PC-3 (cell line): ENCODE data around the gene NAT9.

Source experiments
- CTCF ChIP-seq: fragments of 300-600 bp; sonication (generic); conservative IDR thresholded peaks from 2 replicates; pipeline ENCODE4 v1.5.1; 2017; ENCODE audit warnings: antibody characterized with exemption, low read depth, mild to moderate bottlenecking, low read length
- EZH2 ChIP-seq: fragments of 300-600 bp; sonication (generic); IDR thresholded peaks from one replicate; pipeline ENCODE4 v1.6.1; 2017; ENCODE audit warnings: antibody characterized with exemption, mild to moderate bottlenecking, low read length; ENCODE audit not compliant: unreplicated experiment
- EZH2phosphoT487 ChIP-seq: fragments of 300-600 bp; sonication (generic); IDR thresholded peaks from 2 replicates; pipeline ENCODE4 v1.6.1; 2018; ENCODE audit warnings: mild to moderate bottlenecking, antibody characterized with exemption, low read length, borderline replicate concordance

GRCh38 chr17:74763565-74764387, 12.4 kb downstream of the NAT9 start:
- TF ChIP-seq CTCF (no peak), EZH2phosphoT487 (no peak), EZH2 (no peak)
